Retinal pigment epithelial cell (primary cell): Measurements from ENCODE around the gene RXFP4.
A peak's percentile ranks its signal among the peaks of the same experiment; 100 is the strongest.
"Not testable (repeated sequence)": the region's sequence is repeated elsewhere in the genome, so short reads cannot be mapped to it uniquely, and the experiment has no call there.

ENCODE experiments used
- DNase-seq: peaks from one replicate; pipeline ENCODE4 v3.0.0-alpha.2; 2010; ENCODE audit warnings: low read depth
- H3K4me3 ChIP-seq: 2 replicates; pipeline ENCODE4 v1.5.1; 2011; ENCODE audit warnings: mild to moderate bottlenecking, low read length, control low read depth, moderate library complexity
- TF ChIP-seq, protein P1 (sequence below): conservative IDR thresholded peaks from 2 replicates; pipeline ENCODE4 v1.5.1; 2011; ENCODE audit warnings: low read depth, low read length, control low read depth, inconsistent platforms

RXFP4 gene

DNA sequence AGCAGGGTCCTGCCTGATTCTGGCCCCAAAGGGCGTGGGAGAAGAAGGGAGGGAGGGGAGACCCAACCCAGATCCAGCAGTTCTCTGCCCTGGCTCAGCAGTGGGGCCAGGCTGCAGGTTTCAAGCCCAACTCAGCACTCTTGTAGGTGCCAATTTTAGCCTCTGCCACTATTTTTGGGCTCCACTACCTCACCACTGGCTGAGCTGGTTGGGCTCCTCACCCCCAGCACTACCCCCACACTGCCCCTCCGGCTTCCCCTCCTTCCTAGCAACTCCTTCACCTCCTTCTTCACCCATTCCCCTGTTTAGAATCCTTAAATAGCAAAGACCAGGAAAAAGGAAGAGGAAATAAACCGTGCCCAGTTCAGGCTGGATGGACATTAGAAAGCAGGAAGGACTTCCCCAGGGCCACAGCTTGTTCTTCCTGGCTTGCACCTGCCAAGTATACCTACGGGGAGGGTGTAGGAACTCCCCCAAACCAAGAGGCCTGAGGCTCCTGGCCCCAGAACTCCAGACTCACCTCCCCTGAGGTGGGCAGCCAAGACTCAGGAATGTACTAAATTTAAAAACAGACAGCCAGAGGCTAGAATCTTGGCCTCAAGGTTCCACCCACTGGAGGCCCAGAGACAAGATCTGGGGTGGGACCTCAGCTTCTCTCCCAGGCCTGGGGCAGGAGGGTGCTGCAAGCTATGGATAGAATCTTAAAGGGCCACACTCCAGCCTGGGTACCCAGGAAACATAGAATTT is 38.3 kb downstream of the RXFP4 start:
- H3K4me3 ChIP-seq: no peak overlapping the region
- TF ChIP-seq, protein P1, sequence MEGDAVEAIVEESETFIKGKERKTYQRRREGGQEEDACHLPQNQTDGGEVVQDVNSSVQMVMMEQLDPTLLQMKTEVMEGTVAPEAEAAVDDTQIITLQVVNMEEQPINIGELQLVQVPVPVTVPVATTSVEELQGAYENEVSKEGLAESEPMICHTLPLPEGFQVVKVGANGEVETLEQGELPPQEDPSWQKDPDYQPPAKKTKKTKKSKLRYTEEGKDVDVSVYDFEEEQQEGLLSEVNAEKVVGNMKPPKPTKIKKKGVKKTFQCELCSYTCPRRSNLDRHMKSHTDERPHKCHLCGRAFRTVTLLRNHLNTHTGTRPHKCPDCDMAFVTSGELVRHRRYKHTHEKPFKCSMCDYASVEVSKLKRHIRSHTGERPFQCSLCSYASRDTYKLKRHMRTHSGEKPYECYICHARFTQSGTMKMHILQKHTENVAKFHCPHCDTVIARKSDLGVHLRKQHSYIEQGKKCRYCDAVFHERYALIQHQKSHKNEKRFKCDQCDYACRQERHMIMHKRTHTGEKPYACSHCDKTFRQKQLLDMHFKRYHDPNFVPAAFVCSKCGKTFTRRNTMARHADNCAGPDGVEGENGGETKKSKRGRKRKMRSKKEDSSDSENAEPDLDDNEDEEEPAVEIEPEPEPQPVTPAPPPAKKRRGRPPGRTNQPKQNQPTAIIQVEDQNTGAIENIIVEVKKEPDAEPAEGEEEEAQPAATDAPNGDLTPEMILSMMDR: no peak
- DNase-seq: no peak

DNA sequence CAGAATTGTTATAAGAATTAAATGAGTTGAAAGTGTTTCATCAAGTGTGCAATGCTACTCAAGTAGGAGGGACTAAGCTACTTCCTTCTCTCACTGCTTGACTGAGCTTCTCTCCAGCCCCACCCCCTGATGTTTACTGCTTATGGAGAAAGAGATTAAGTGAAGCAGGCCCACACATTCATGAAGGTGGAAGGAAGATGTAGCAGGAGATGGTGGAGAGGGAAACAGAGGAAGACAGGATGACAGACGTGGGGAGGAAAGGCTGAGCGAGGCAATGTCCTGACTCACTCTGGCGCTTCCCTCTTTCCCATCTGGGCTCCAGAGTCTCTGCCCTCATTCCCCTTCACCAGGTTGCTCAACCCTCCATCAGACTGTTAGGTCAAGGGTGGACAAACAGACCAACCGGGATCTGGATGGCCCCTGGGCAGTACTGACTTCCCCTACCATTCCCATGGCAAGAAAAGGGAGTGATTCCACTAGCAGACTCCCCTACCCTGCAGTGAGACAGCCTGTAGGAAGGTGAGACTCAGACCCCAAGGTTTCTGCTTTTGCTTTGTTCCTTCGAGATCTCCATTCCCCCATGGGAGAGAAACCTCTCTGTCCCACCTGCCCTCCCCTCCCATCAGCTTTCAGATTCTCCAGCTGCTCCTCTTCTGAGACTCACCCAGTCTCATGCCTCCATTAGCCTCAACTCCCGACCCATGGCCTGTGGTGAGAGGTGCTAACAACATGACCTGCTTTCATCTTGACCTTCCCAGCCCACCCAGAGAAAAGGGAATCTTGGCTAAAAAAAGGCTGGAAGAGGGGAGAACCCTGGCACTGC is 40.0 kb downstream of the RXFP4 start:
- no peak for DNase-seq
- H3K4me3 ChIP-seq: no peak overlapping the region
- TF ChIP-seq, protein P1: no peak

DNA sequence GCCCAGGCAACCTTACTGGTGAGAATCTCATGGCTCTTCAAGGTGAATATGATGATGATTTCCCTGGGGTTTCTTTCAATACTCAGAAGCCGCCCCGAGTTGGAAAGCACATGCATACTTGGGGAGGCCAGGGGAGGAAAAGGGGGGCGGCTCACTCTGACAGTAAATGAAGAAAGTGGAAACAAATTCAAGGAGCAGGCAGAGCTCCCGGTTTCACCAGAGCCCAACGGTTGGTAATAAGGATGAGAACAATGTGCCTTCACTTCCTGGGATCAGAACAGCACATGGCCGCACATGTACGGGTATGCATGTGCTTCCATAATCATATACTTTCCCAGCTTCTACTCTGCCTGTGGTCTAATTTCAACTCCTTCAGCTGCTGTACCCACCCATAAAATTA is 40.7 kb downstream of the RXFP4 start:
- H3K4me3 ChIP-seq: no peak overlapping the region
- TF ChIP-seq, protein P1: no peak
- no peak for DNase-seq

DNA sequence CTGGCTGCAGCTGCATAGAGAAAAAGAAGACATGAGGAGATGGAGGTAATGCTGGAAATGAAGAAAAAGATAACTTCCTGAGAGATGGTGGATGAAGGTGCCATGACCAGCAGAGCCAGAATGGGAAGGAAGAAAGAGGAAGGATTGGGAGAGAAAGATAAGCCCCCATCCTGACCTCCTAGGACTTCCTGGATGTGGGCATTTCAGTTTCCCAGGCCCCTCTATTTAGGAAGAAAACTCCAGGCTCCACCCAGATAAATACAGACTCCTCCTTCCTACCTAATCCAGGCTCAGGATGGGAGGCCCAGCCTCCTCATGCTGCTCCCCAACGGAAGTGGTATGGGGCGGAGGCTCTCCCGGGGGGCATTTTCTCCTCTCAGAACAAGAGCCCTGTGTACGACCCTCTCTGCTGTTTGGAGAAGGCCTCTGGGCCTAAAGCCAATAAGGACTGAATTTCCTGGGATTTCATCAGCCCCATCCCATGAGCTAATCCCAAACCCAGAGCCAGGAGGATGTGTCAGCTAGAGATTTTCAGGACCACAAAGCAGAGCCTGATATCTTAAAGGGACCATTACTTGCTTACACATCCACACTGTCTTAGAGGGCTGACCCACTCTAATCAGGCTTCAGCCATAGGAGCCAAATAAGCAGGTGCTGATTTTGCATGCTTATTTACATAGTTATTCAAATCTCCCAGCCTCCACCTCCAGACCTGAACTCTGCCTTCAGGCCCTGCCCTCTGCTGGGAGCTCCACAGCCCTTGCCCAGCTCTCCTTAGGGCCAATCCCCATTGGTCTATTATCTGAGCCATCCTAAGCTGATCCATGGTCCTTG is 42.0 kb downstream of the RXFP4 start:
- DNase-seq: peak; percentile 48
- no peak overlapping the region for H3K4me3 ChIP-seq
- TF ChIP-seq, protein P1: peak; percentile 30

DNA sequence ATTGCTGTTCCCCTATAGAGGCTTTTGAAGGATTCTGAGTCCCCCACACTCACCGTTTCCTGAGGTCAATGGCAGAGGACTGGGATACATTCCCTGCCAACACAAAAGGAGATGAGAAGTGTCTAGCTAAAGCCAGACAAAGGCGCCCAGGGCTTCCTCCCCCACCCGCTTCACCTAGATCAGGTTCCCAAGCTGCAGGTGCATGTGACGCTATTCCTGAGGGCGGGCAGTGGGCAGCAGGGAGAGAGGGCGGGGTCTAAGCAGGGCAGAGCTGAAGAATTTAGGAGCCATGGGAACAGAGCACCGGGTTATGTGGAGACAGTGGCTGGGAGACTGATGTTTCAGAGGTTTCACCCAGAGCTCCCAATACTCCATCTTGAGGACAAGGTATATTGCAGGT is 42.9 kb downstream of the RXFP4 start:
- no peak for DNase-seq
- no peak overlapping the region for H3K4me3 ChIP-seq
- TF ChIP-seq, protein P1: no peak

DNA sequence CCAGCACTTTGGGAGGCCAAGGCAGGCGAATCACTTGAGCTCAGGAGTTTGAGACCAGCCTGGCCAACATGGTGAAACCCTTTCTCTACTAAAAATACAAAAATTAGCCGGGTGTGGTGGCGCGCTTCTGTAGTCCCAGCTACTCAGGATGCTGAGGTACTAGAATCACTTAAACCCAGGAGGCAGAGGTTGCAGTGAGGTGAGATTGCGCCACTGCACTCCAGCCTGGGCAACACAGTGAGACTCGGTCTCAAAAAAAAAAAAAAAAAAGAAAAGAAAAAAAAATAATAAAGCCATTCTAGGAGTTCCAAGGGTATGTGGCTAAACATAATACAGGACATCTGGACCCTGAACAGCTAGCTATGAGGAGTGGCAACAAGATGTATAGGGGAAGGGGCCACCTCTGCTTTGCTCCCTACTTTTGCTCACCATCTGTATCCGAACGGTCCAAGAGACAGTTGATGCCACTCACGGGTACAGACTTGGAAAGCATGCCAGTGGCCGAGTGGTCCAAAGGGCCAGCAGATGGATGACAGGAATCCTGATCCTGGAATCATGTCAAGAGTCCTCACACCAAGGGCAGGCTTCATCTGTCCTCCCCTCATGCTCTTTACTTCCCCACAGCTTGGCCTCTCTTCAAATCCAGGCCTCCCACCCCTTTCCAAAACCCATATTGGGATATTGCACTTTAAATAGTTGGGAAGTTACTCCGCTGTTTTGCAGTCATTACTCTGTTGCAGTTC is 43.6 kb downstream of the RXFP4 start:
- not testable (repeated sequence) for DNase-seq

More for the DNA sequence above, 43.6 kb downstream of the RXFP4 start:
- not testable (repeated sequence) for H3K4me3 ChIP-seq
